Panc1 (cell line): ENCODE measurements around the gene ZNF362. TPM values are rescaled to one million over a fixed set of nuclear protein-coding genes. Genes with fewer than 3 reads are reported as not detected.

Experiments used
- ATAC-seq: fragments of 200-7000 bp; cut with Tn5 transposase; 2 replicates; pipeline ENCODE4 v1.9.1; 2020; ENCODE audit warnings: mild to moderate bottlenecking, moderate library complexity
- BruUV-seq: library from RNA; stranded (reverse); fragments of 400-500 nt; replicated peaks from 2 replicates; lab custom pipeline; 2021; lab: Mats Ljungman, UMichigan
- CTCF ChIA-PET: fragments of 300-600 bp; sonication (Branson Sonifier 250); formaldehyde crosslinking; loops from one replicate; lab custom pipeline; 2022; ENCODE audit warnings: antibody characterized with exemption; lab: Charles Lee
- POLR2A ChIA-PET: fragments of 300-600 bp; sonication (Branson Sonifier 250); formaldehyde crosslinking; loops from one replicate; lab custom pipeline; 2022; ENCODE audit warnings: antibody characterized with exemption; lab: Charles Lee
- DNase-seq: peaks from one replicate; pipeline ENCODE4 v3.0.0-alpha.2; 2010; ENCODE audit warnings: low read depth, low spot score
- H3K27ac ChIP-seq: 2 replicates; pipeline ENCODE4 v1.5.1; 2011; ENCODE audit warnings: mild to moderate bottlenecking, low read length, inconsistent platforms
- H3K27me3 ChIP-seq: fragments of 200-500 bp; sonication (Bioruptor generic); 2 replicates; pipeline ENCODE4 v1.6.0; 2014; ENCODE audit warnings: low read length, inconsistent platforms; ENCODE audit not compliant: control insufficient read depth, insufficient read depth
- H3K36me3 ChIP-seq: fragments of 200-500 bp; sonication (Bioruptor generic); 2 replicates; pipeline ENCODE4 v1.5.1; 2014; ENCODE audit warnings: inconsistent platforms, mild to moderate bottlenecking, low read length, moderate library complexity; ENCODE audit not compliant: control insufficient read depth, insufficient read depth
- H3K4me1 ChIP-seq: 2 replicates; pipeline ENCODE4 v1.5.1; 2011; ENCODE audit warnings: inconsistent platforms, mild to moderate bottlenecking, low read length, moderate library complexity; ENCODE audit not compliant: control insufficient read depth, insufficient read depth
- H3K4me3 ChIP-seq, 2 experiments: 2 replicates each; pipeline ENCODE4 v1.5.1; 2011 to 2012; ENCODE audit warnings: low read depth in 2 of 2, low read length in 2 of 2, mild to moderate bottlenecking in 2 of 2, inconsistent platforms in 1 of 2, moderate library complexity in 1 of 2
- H3K9me3 ChIP-seq: fragments of 200-500 bp; sonication (Bioruptor generic); 2 replicates; pipeline ENCODE4 v1.5.1; 2014; ENCODE audit warnings: low read depth, mild to moderate bottlenecking, inconsistent platforms, low read length, moderate library complexity; ENCODE audit not compliant: control insufficient read depth, insufficient read depth
- POLR2AphosphoS5 ChIP-seq: IDR thresholded peaks from 2 replicates; pipeline ENCODE4 v1.6.1; 2012; ENCODE audit warnings: mild to moderate bottlenecking, low read depth, low read length, moderate library complexity
- SIN3A ChIP-seq: IDR thresholded peaks from 2 replicates; pipeline ENCODE4 v1.6.1; 2012; ENCODE audit warnings: low read depth, mild to moderate bottlenecking, low read length, moderate library complexity, borderline replicate concordance; ENCODE audit not compliant: insufficient read depth
- TCF7L2 ChIP-seq: IDR thresholded peaks from 2 replicates; pipeline ENCODE4 v1.6.1; 2011; ENCODE audit warnings: mild to moderate bottlenecking, low read depth, low read length, inconsistent platforms
- in situ Hi-C: cut with HindIII; loops from 2 replicates; pipeline ENCODE4 v1.10.0; 2016; ENCODE audit warnings: low sequenced_read_pairs, low pct_unique_long_range_greater_than_20kb
- intact Hi-C: fragments of 100-400 bp; cut with micrococcal nuclease; formaldehyde crosslinking; loops from one replicate; pipeline ENCODE4 v1.10.0; 2022; ENCODE audit not compliant: unreplicated experiment
- total RNA-seq: library from RNA; stranded (reverse); gene quantifications from one replicate; pipeline ENCODE4 v1.2.1, GENCODE V29; 2021; ENCODE audit not compliant: unreplicated experiment
- TF ChIP-seq, protein P1 (sequence below), 2 experiments: IDR thresholded peaks; 2 replicates each; pipeline ENCODE4 v1.6.1; 2011 to 2012; ENCODE audit warnings: low read depth in 2 of 2, control low read depth in 1 of 2, low read length in 1 of 2, mild to moderate bottlenecking in 1 of 2, moderate library complexity in 1 of 2; ENCODE audit not compliant: insufficient read depth in 1 of 2
- TF ChIP-seq, protein P2 (sequence below): fragments of 450-650 bp; IDR thresholded peaks from 2 replicates; pipeline ENCODE4 v1.5.1; 2017; ENCODE audit warnings: mild to moderate bottlenecking

Gene ZNF362
- total RNA-seq, 1 experiment from 2014 or later, result 17.5 TPM

DNA sequence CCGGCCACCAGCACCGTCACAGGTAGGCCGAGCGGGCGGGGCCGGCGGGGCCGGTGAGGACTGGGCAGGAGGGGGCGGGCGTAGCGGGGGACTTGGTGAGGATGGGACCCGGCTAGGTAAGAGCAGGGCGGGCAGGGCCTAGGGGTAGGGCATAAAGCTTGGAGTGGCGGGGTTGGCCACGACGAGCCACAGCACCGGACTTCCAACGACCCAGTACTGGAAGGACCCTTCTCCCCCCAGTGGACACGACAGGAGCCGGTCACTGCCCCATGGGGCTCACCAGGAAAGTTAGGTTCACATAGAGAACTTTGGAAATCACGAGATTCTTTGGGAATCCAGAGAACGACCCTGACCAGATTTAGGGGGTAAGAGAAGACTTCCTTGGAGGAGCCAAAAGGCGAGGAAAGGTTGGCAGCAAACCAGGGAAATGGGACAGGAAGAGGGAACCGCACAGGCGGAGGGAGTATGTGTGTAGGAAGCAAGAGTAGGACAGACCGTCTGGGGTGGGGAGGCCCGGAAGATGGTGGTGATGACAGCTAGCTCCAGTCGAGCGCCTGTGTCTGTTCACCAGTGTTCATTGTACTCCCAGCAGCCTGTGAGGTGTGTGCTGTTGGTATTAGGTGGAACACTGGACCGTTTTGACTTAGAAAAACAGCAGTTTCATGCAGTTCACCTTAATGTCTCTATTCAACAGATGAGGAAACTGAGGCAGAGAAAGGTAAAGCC lies 20.4 kb downstream of the ZNF362 start:
- H3K27ac ChIP-seq, result no peak overlapping the region
- no peaks in the 10 kb centered on the region for H3K9me3 ChIP-seq
- H3K4me1 ChIP-seq, result no peaks in the 10 kb centered on the region
- intact Hi-C loops (no loop called here), in situ Hi-C loops (no loop called here)
- H3K27me3 ChIP-seq, result no peaks in the 10 kb centered on the region
- POLR2A ChIA-PET, result no interaction called here
- TF ChIP-seq, protein P1, sequence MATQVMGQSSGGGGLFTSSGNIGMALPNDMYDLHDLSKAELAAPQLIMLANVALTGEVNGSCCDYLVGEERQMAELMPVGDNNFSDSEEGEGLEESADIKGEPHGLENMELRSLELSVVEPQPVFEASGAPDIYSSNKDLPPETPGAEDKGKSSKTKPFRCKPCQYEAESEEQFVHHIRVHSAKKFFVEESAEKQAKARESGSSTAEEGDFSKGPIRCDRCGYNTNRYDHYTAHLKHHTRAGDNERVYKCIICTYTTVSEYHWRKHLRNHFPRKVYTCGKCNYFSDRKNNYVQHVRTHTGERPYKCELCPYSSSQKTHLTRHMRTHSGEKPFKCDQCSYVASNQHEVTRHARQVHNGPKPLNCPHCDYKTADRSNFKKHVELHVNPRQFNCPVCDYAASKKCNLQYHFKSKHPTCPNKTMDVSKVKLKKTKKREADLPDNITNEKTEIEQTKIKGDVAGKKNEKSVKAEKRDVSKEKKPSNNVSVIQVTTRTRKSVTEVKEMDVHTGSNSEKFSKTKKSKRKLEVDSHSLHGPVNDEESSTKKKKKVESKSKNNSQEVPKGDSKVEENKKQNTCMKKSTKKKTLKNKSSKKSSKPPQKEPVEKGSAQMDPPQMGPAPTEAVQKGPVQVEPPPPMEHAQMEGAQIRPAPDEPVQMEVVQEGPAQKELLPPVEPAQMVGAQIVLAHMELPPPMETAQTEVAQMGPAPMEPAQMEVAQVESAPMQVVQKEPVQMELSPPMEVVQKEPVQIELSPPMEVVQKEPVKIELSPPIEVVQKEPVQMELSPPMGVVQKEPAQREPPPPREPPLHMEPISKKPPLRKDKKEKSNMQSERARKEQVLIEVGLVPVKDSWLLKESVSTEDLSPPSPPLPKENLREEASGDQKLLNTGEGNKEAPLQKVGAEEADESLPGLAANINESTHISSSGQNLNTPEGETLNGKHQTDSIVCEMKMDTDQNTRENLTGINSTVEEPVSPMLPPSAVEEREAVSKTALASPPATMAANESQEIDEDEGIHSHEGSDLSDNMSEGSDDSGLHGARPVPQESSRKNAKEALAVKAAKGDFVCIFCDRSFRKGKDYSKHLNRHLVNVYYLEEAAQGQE (IDR thresholded peaks at IDR 0.05; ENCODE audit: insufficient read depth in 1 of 2, low read depth in 2 of 2, low read length in 1 of 2), result no peak
- TF ChIP-seq, protein P2, sequence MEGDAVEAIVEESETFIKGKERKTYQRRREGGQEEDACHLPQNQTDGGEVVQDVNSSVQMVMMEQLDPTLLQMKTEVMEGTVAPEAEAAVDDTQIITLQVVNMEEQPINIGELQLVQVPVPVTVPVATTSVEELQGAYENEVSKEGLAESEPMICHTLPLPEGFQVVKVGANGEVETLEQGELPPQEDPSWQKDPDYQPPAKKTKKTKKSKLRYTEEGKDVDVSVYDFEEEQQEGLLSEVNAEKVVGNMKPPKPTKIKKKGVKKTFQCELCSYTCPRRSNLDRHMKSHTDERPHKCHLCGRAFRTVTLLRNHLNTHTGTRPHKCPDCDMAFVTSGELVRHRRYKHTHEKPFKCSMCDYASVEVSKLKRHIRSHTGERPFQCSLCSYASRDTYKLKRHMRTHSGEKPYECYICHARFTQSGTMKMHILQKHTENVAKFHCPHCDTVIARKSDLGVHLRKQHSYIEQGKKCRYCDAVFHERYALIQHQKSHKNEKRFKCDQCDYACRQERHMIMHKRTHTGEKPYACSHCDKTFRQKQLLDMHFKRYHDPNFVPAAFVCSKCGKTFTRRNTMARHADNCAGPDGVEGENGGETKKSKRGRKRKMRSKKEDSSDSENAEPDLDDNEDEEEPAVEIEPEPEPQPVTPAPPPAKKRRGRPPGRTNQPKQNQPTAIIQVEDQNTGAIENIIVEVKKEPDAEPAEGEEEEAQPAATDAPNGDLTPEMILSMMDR, result no peak
- TF ChIP-seq POLR2AphosphoS5, result no peak
- TF ChIP-seq SIN3A, result no peak
- TF ChIP-seq TCF7L2, result no peak
- BruUV-seq, result no TSS peak
- ATAC-seq, result no peak
- no peak for DNase-seq
- H3K4me3 ChIP-seq, result no peak overlapping the region
- no peaks in the 10 kb centered on the region for H3K36me3 ChIP-seq
- CTCF ChIA-PET, result no interaction called here

DNA sequence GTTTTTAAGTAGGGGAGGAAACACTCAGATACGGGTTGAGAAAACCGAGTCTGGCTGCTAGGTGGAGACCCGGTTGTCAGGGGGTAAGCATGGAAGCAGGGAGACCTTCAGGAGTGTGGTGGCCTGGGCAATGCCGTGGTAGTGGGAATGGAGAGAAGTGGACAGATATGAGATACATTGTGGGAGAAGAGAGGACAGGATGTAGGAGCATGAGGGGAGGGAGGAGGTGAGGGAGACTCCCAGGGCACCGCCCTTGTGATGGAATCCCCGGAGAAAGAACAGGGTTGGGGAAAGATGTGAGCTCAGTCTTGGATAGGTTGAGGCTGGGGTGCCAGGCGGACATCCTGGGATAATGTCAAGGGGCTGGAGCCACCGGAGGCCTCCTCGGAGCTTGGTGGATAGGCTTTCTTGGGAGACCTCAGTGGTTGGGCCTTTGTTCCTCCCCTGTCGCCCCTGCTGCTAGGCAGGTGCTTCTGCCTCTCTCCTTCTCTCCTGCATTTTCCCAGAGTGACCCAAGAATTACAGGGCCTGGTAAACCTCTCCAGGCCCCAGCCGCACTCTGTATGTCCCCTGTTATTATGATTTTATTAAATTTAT lies 21.3 kb downstream of the ZNF362 start:
- intact Hi-C loops (no loop called here), in situ Hi-C loops (no loop called here)
- ATAC-seq (no peak), DNase-seq (no peak)
- ChIA-PET CTCF (no interaction called here), POLR2A (no interaction called here)
- Histone ChIP-seq H3K4me3 (no peak overlapping the region), H3K36me3 (no peaks in the 10 kb centered on the region), H3K27ac (no peak overlapping the region), H3K4me1 (no peaks in the 10 kb centered on the region), H3K9me3 (no peaks in the 10 kb centered on the region), H3K27me3 (no peaks in the 10 kb centered on the region)
- BruUV-seq, result no TSS peak
- TF ChIP-seq, protein P1 (IDR thresholded peaks at IDR 0.05; ENCODE audit: insufficient read depth in 1 of 2, low read depth in 2 of 2, low read length in 1 of 2), result no peak
- TF ChIP-seq POLR2AphosphoS5 (no peak), SIN3A (no peak), TCF7L2 (no peak)
- TF ChIP-seq, protein P2, result no peak
